GM23248 (cell line): ENCODE data around the gene MAPK10. TPM values are rescaled to one million over a fixed set of nuclear protein-coding genes. Genes with fewer than 3 reads are reported as not detected.

Source experiments
- DNase-seq: peaks from one replicate; pipeline ENCODE4 v3.0.0-alpha.2; 2015
- H2AFZ ChIP-seq: fragments of 200-600 bp; sonication (generic); 2 replicates; pipeline ENCODE4 v1.6.1; 2016; ENCODE audit warnings: antibody characterized with exemption
- H3F3A ChIP-seq: fragments of 200-600 bp; sonication (generic); 2 replicates; pipeline ENCODE4 v1.6.1; 2016; ENCODE audit warnings: mild to moderate bottlenecking, antibody characterized with exemption, mixed run types; ENCODE audit not compliant: insufficient read depth
- H3K27ac ChIP-seq: fragments of 200-600 bp; sonication (generic); 2 replicates; pipeline ENCODE4 v1.5.1; 2016; ENCODE audit warnings: mild to moderate bottlenecking
- H3K27me3 ChIP-seq: fragments of 200-600 bp; sonication (generic); replicated peaks from 2 replicates; pipeline ENCODE4 v1.6.1; 2016; ENCODE audit warnings: mild to moderate bottlenecking; ENCODE audit not compliant: insufficient read depth
- H3K36me3 ChIP-seq: fragments of 200-600 bp; sonication (generic); 2 replicates; pipeline ENCODE4 v1.6.1; 2016; ENCODE audit warnings: low read depth, mild to moderate bottlenecking
- H3K4me1 ChIP-seq: fragments of 200-600 bp; sonication (generic); 2 replicates; pipeline ENCODE4 v1.6.1; 2016; ENCODE audit warnings: mild to moderate bottlenecking; ENCODE audit not compliant: insufficient read depth
- H3K4me2 ChIP-seq: fragments of 200-600 bp; sonication (generic); one replicate; pipeline ENCODE4 v1.6.1; 2016; ENCODE audit warnings: mild to moderate bottlenecking; ENCODE audit not compliant: unreplicated experiment
- H3K4me3 ChIP-seq: fragments of 200-600 bp; sonication (generic); 2 replicates; pipeline ENCODE4 v1.5.1; 2016; ENCODE audit warnings: mild to moderate bottlenecking
- H3K79me2 ChIP-seq: fragments of 200-600 bp; sonication (generic); 2 replicates; pipeline ENCODE4 v1.6.1; 2016; ENCODE audit warnings: mild to moderate bottlenecking; ENCODE audit not compliant: insufficient read depth
- H3K9ac ChIP-seq: fragments of 200-600 bp; sonication (generic); 2 replicates; pipeline ENCODE4 v1.6.1; 2016; ENCODE audit warnings: mild to moderate bottlenecking
- H3K9me2 ChIP-seq: fragments of 200-600 bp; sonication (generic); 2 replicates; pipeline ENCODE4 v1.6.1; 2016; ENCODE audit warnings: mixed run types, mild to moderate bottlenecking, moderate library complexity; ENCODE audit not compliant: insufficient read depth
- H3K9me3 ChIP-seq: fragments of 200-600 bp; sonication (generic); one replicate; pipeline ENCODE4 v1.6.1; 2017; ENCODE audit warnings: low read depth
- H4K20me1 ChIP-seq: fragments of 200-600 bp; sonication (generic); 2 replicates; pipeline ENCODE4 v1.6.0; 2016; ENCODE audit not compliant: insufficient read depth
- EZH2 ChIP-seq: fragments of 200-600 bp; sonication (generic); IDR thresholded peaks from 2 replicates; pipeline ENCODE4 v1.6.1; 2018; ENCODE audit warnings: antibody characterized with exemption, mild to moderate bottlenecking; ENCODE audit not compliant: insufficient read depth, poor library complexity, severe bottlenecking
- EZH2phosphoT487 ChIP-seq: fragments of 200-600 bp; sonication (generic); IDR thresholded peaks from 2 replicates; pipeline ENCODE4 v1.6.1; 2018; ENCODE audit warnings: antibody characterized with exemption, moderate library complexity, mild to moderate bottlenecking, low read depth; ENCODE audit not compliant: insufficient read depth
- WGBS, 2 experiments: methylation state at CpG; one replicate each; pipeline ENCODE4 v1.1.6; 2015 to 2017; ENCODE audit warnings: low lambda C conversion rate in 2 of 2, low coverage in 1 of 2; ENCODE audit errors: missing lambda C conversion rate in 2 of 2; 5-methylcytosine and 5-hydroxymethylcytosine counted together
- in situ Hi-C: fragments of 300-500 bp; cut with MboI; formaldehyde crosslinking; loops from 2 replicates; pipeline ENCODE4 v1.15.0; 2020
- polyA plus RNA-seq: library from polyadenylated mRNA; unstranded; fragments of >200 nt; fragmentation: Nextera tagmentation; extraction: Ambion mirVana; gene quantifications from 2 replicates; pipeline ENCODE4 v1.2.1, GENCODE V29; 2016
- total RNA-seq: library from RNA; depleted of rRNA; stranded (reverse); fragments of >200 nt; shearing (Covaris generic); gene quantifications from 2 replicates; pipeline ENCODE4 v1.2.3, GENCODE V29; 2014

The MAPK10 gene
- total and polyA plus RNA-seq, 2 experiments from 2014 or later: 0.73 to 1.3 TPM

DNA sequence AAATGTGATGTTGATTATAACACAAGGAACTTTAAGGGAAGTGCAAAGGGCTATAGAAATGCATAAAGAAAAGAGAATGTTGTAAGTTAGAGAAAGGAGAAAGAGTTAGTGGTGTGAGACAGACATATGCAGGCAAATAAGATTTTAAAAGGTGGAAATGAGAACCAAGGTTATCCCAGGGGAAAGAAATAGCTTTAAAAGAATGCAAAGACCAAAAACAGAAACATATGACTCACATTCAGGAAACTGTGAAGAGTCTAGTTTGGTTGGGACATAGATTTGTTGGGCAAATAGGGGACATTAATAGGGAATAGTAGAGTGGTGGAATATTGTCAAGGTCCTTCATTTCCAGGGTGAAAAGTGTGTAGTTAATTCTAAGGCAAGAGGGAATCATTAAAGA, 52.4 kb downstream of the MAPK10 start:
- Histone ChIP-seq H3F3A (peaks cover 31% of the 10 kb centered on the region), H3K27ac (peak overlapping the region; percentile 73), H3K9ac (peak overlapping the region; percentile 34; the same call in 1 of the 2 replicates), H3K4me1 (peaks cover 26% of the 10 kb centered on the region), H4K20me1 (no peaks in the 10 kb centered on the region), H3K4me2 (peak overlapping the region; percentile 53), H3K9me3 (peaks cover 6% of the 10 kb centered on the region), H3K79me2 (no peaks in the 10 kb centered on the region), H3K36me3 (no peaks in the 10 kb centered on the region), H3K4me3 (peak overlapping the region; percentile 23), H3K27me3 (no peaks in the 10 kb centered on the region), H3K9me2 (no peaks in the 10 kb centered on the region), H2AFZ (no peak overlapping the region)
- in situ Hi-C loops: no loop called here
- DNase-seq: peak; percentile 62
- no peak for TF ChIP-seq EZH2
- no peak for TF ChIP-seq EZH2phosphoT487

DNA sequence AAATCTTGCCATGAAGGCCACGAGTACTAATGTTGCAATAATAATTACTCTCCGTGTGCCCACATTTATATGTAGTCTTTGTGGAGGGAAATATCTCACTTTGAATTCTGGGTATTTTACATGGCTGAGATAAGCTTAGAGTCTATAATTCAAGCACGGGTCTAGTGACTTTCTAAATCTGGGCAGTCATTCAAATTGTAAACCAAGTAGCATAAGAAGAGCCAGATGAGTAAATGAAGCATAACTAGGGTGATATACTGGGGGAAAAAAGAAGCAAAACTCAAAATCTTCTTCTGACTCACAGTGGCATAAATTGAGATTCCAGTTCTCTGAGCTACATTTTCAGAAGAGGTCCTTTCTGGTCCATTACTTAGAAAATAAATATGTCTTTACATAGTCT, 53.0 kb downstream of the MAPK10 start:
- Histone ChIP-seq H3F3A (peaks cover 31% of the 10 kb centered on the region), H3K9me2 (no peaks in the 10 kb centered on the region), H3K36me3 (0 out of 2 replicates have a peak, but pooled peaks cover 1% of the 10 kb centered on the region), H3K4me3 (peak overlapping the region; percentile 23), H3K27ac (peak overlapping the region; percentile 73), H3K9me3 (peaks cover 6% of the 10 kb centered on the region), H3K4me1 (peaks cover 26% of the 10 kb centered on the region), H2AFZ (peak overlapping the region; percentile 52), H3K9ac (peak overlapping the region; percentile 34; the same call in 1 of the 2 replicates), H3K79me2 (no peaks in the 10 kb centered on the region), H4K20me1 (no peaks in the 10 kb centered on the region), H3K27me3 (no peaks in the 10 kb centered on the region), H3K4me2 (peak overlapping the region; percentile 53)
- TF ChIP-seq EZH2: no peak
- 1 to 4% methylated on average over 3 of the region's 3 CpGs for WGBS, 2 experiments
- DNase-seq: peak; percentile 82
- in situ Hi-C loops: no loop called here

DNA sequence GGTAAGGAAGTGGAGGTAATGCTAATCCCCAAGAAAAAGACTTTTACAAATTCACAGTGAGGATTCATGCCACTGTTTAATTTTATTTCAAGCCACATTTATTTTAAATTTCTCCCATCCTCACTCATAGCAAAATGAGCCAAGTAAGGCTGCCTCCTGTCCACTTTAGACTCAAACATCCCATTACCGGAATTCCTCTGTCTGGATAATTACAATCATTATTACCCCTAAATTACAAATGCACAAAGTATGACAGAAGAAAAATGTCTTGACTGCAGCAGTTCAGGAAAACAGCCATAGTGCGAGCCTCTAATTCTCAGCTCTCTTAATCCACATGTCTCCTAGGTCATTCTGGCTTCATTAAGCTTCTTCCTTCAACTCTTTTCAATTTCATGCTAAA, 57.0 kb downstream of the MAPK10 start:
- no peaks in the 10 kb centered on the region for H4K20me1 ChIP-seq
- peaks cover 21% of the 10 kb centered on the region for H3F3A ChIP-seq
- H3K36me3 ChIP-seq: 0 out of 2 replicates have a peak, but pooled peaks cover 3% of the 10 kb centered on the region
- H3K9me2 ChIP-seq: no peaks in the 10 kb centered on the region
- no peaks in the 10 kb centered on the region for H3K27me3 ChIP-seq
- WGBS, 2 experiments: 64% methylated on average over 2 of the region's 2 CpGs
- in situ Hi-C loops: no loop called here
- TF ChIP-seq EZH2phosphoT487 (no peak), EZH2 (no peak)
- no peak overlapping the region for H2AFZ ChIP-seq
- H3K9me3 ChIP-seq: peaks cover 6% of the 10 kb centered on the region
- no peak overlapping the region for H3K4me3 ChIP-seq
- H3K79me2 ChIP-seq: no peaks in the 10 kb centered on the region
- no peak overlapping the region for H3K9ac ChIP-seq
- H3K4me2 ChIP-seq: no peak overlapping the region
- peaks cover 21% of the 10 kb centered on the region for H3K4me1 ChIP-seq
- H3K27ac ChIP-seq: no peak overlapping the region
- DNase-seq: no peak

DNA sequence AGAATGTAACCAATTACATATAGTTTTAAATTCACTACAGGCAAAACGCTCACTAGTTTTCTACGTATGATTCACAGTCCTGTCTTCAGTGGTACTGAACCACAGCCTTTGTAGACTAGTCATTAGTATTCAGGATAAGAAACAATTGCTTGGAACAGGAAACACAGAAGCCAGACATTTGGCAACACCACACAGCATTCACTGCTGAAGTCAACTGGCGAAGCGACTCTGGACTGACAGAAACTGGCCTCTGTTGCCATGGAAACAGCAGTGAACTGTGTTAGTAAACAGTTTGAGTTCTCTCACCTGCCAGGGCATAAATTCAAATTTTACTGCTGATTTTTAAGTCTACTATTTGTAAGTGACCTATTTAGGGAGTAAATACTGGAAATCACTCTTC, 57.6 kb downstream of the MAPK10 start:
- H3K9ac ChIP-seq: no peak overlapping the region
- no peak overlapping the region for H3K4me3 ChIP-seq
- peaks cover 6% of the 10 kb centered on the region for H3K9me3 ChIP-seq
- peaks cover 15% of the 10 kb centered on the region for H3F3A ChIP-seq
- DNase-seq: peak; percentile 10
- no peak for TF ChIP-seq EZH2
- TF ChIP-seq EZH2phosphoT487: no peak
- no peaks in the 10 kb centered on the region for H3K79me2 ChIP-seq
- peaks cover 15% of the 10 kb centered on the region for H3K4me1 ChIP-seq
- H3K27ac ChIP-seq: no peak overlapping the region
- in situ Hi-C loops: no loop called here
- H4K20me1 ChIP-seq: no peaks in the 10 kb centered on the region
- 0 out of 2 replicates have a peak, but pooled peaks cover 3% of the 10 kb centered on the region for H3K36me3 ChIP-seq
- WGBS, 2 experiments: 29 to 33% methylated on average over 4 of the region's 4 CpGs
- no peaks in the 10 kb centered on the region for H3K9me2 ChIP-seq
- no peak overlapping the region for H2AFZ ChIP-seq
- H3K27me3 ChIP-seq: no peaks in the 10 kb centered on the region
- H3K4me2 ChIP-seq: no peak overlapping the region

DNA sequence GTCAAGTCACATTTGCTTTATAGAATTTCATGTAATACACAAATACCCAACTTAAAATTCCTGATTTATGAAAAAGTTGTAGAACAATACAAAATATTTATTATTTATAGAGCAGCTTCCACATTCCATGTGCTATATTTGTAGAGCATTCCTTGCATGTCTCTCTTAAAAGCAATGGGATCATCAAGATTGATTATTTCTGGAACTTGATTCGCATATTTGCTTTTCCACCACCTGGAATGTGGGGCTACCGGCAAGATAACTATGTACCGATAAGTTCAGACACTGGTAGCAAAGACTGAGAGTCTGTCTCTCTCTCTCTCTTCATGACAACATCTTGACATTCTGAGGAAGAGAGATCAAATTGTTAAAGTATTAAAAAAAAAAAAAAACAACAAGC, 59.3 kb downstream of the MAPK10 start:
- H3K4me3 ChIP-seq: no peak overlapping the region
- in situ Hi-C loops: no loop called here
- H2AFZ ChIP-seq: no peak overlapping the region
- no peaks in the 10 kb centered on the region for H4K20me1 ChIP-seq
- TF ChIP-seq EZH2phosphoT487: no peak
- TF ChIP-seq EZH2: no peak
- H3K9me3 ChIP-seq: peaks cover 6% of the 10 kb centered on the region
- H3K27me3 ChIP-seq: no peaks in the 10 kb centered on the region
- H3K79me2 ChIP-seq: no peaks in the 10 kb centered on the region
- WGBS, 2 experiments: 73 to 77% methylated on average over 3 of the region's 3 CpGs
- no peak overlapping the region for H3K4me2 ChIP-seq
- H3K4me1 ChIP-seq: no peaks in the 10 kb centered on the region
- 0 out of 2 replicates have a peak, but pooled peaks cover 3% of the 10 kb centered on the region for H3K36me3 ChIP-seq
- H3F3A ChIP-seq: no peaks in the 10 kb centered on the region
- no peak for DNase-seq
- H3K27ac ChIP-seq: no peak overlapping the region
- no peaks in the 10 kb centered on the region for H3K9me2 ChIP-seq
- no peak overlapping the region for H3K9ac ChIP-seq
